PC-3 (cell line): ENCODE data around the gene OR8B8. TPM values are rescaled to one million over a fixed set of nuclear protein-coding genes. Genes with fewer than 3 reads are reported as not detected.

Experiments
- ATAC-seq: fragments of 200-7000 bp; cut with Tn5 transposase; 2 replicates; pipeline ENCODE4 v1.9.1; 2020; ENCODE audit warnings: mild to moderate bottlenecking, moderate library complexity
- BruUV-seq: library from RNA; stranded (reverse); fragments of 400-500 nt; replicated peaks from 2 replicates; lab custom pipeline; 2021; lab: Mats Ljungman, UMichigan
- CTCF ChIA-PET: fragments of 300-600 bp; sonication (Branson Sonifier 250); formaldehyde crosslinking; loops from one replicate; lab custom pipeline; 2022; ENCODE audit warnings: antibody characterized with exemption; lab: Charles Lee
- POLR2A ChIA-PET: fragments of 300-600 bp; sonication (Branson Sonifier 250); formaldehyde crosslinking; loops from one replicate; lab custom pipeline; 2022; ENCODE audit warnings: antibody characterized with exemption; ENCODE audit not compliant: unreplicated experiment; lab: Charles Lee
- DNase-seq: peaks from one replicate; pipeline ENCODE4 v3.0.0-alpha.2; 2015
- H2AFZ ChIP-seq: fragments of 300-600 bp; sonication (generic); 2 replicates; pipeline ENCODE4 v1.6.0; 2016; ENCODE audit warnings: antibody characterized with exemption, low read length
- H3F3A ChIP-seq: fragments of 300-600 bp; sonication (generic); one replicate; pipeline ENCODE4 v1.6.0; 2017; ENCODE audit warnings: antibody characterized with exemption, low read length, control low read depth, mild to moderate bottlenecking; ENCODE audit not compliant: unreplicated experiment
- H3K27ac ChIP-seq: fragments of 300-600 bp; sonication (generic); 2 replicates; pipeline ENCODE4 v1.5.1; 2016; ENCODE audit warnings: mild to moderate bottlenecking, low read length
- H3K27me3 ChIP-seq: fragments of 300-600 bp; sonication (generic); 2 replicates; pipeline ENCODE4 v1.6.1; 2016; ENCODE audit warnings: low read length, mixed read lengths
- H3K36me3 ChIP-seq: fragments of 300-600 bp; sonication (generic); 2 replicates; pipeline ENCODE4 v1.6.1; 2016; ENCODE audit warnings: low read depth, mixed run types, low read length, mixed read lengths
- H3K4me1 ChIP-seq: fragments of 300-600 bp; sonication (generic); 2 replicates; pipeline ENCODE4 v1.5.1; 2016; ENCODE audit warnings: low read length; ENCODE audit not compliant: insufficient read depth
- H3K4me2 ChIP-seq: fragments of 300-600 bp; sonication (generic); 2 replicates; pipeline ENCODE4 v1.6.0; 2016; ENCODE audit warnings: low read length
- H3K4me3 ChIP-seq: fragments of 300-600 bp; sonication (generic); 2 replicates; pipeline ENCODE4 v1.5.1; 2016; ENCODE audit warnings: mild to moderate bottlenecking, low read length, mixed read lengths
- H3K79me2 ChIP-seq: fragments of 300-600 bp; sonication (generic); 2 replicates; pipeline ENCODE4 v1.6.1; 2017; ENCODE audit warnings: low read length, mixed read lengths
- H3K9ac ChIP-seq: fragments of 300-600 bp; sonication (generic); 2 replicates; pipeline ENCODE4 v1.6.0; 2016; ENCODE audit warnings: mild to moderate bottlenecking, low read length
- H3K9me2 ChIP-seq: fragments of 300-600 bp; sonication (generic); replicated peaks from 2 replicates; pipeline ENCODE4 v1.6.1; 2016; ENCODE audit warnings: mixed run types, low read length, mixed read lengths
- H3K9me3 ChIP-seq: fragments of 300-600 bp; sonication (generic); 2 replicates; pipeline ENCODE4 v1.6.1; 2016; ENCODE audit warnings: low read length, mixed read lengths
- H4K20me1 ChIP-seq: fragments of 300-600 bp; sonication (generic); 2 replicates; pipeline ENCODE4 v1.6.1; 2016; ENCODE audit warnings: low read length, mixed read lengths
- CTCF ChIP-seq: fragments of 300-600 bp; sonication (generic); conservative IDR thresholded peaks from 2 replicates; pipeline ENCODE4 v1.5.1; 2017; ENCODE audit warnings: antibody characterized with exemption, low read depth, mild to moderate bottlenecking, low read length
- EZH2 ChIP-seq: fragments of 300-600 bp; sonication (generic); IDR thresholded peaks from one replicate; pipeline ENCODE4 v1.6.1; 2017; ENCODE audit warnings: antibody characterized with exemption, mild to moderate bottlenecking, low read length; ENCODE audit not compliant: unreplicated experiment
- EZH2phosphoT487 ChIP-seq: fragments of 300-600 bp; sonication (generic); IDR thresholded peaks from 2 replicates; pipeline ENCODE4 v1.6.1; 2018; ENCODE audit warnings: mild to moderate bottlenecking, antibody characterized with exemption, low read length, borderline replicate concordance
- intact Hi-C: fragments of 100-400 bp; cut with micrococcal nuclease; formaldehyde crosslinking; loops from 2 replicates; pipeline ENCODE4 v1.9.0; 2023
- total RNA-seq: library from RNA; depleted of rRNA; stranded (reverse); fragments of >200 nt; gene quantifications from 2 replicates; pipeline ENCODE4 v1.2.3, GENCODE V29; 2014

Gene OR8B8
- total RNA-seq, 1 experiment from 2014 or later: not detected

GRCh38 chr11:124467381-124467927 is 22.0 kb upstream of the OR8B8 start:
- Histone ChIP-seq H3K4me1 (no peaks in the 10 kb centered on the region), H3K36me3 (no peaks in the 10 kb centered on the region), H3K27ac (no peak overlapping the region), H3K4me3 (no peak overlapping the region), H3K79me2 (no peaks in the 10 kb centered on the region), H3K27me3 (peaks cover 82% of the 10 kb centered on the region), H3K9me3 (no peaks in the 10 kb centered on the region), H2AFZ (no peak overlapping the region), H3F3A (no peaks in the 10 kb centered on the region), H4K20me1 (no peaks in the 10 kb centered on the region), H3K9ac (no peak overlapping the region), H3K9me2 (no peaks in the 10 kb centered on the region), H3K4me2 (no peak overlapping the region)
- CTCF ChIA-PET: no interaction called here
- TF ChIP-seq EZH2phosphoT487 (no peak), EZH2 (no peak), CTCF (no peak)
- ATAC-seq: no peak
- intact Hi-C loops: no loop called here
- no TSS peak for BruUV-seq
- DNase-seq: no peak
- POLR2A ChIA-PET: no interaction called here

- no peak overlapping the region for H2AFZ ChIP-seq
- H3K36me3 ChIP-seq: no peaks in the 10 kb centered on the region
- H3K4me3 ChIP-seq: no peak overlapping the region
- H3K9me3 ChIP-seq: no peaks in the 10 kb centered on the region
- POLR2A ChIA-PET: no interaction called here
- H3K79me2 ChIP-seq: no peaks in the 10 kb centered on the region
- TF ChIP-seq EZH2 (no peak), CTCF (no peak), EZH2phosphoT487 (no peak)
- H4K20me1 ChIP-seq: no peaks in the 10 kb centered on the region
- peaks cover 80% of the 10 kb centered on the region for H3K27me3 ChIP-seq
- no peak overlapping the region for H3K27ac ChIP-seq
- H3K4me1 ChIP-seq: no peaks in the 10 kb centered on the region
- ATAC-seq (no peak), DNase-seq (no peak)
- no peaks in the 10 kb centered on the region for H3K9me2 ChIP-seq
- CTCF ChIA-PET: no interaction called here
- H3K4me2 ChIP-seq: no peak overlapping the region
- no TSS peak for BruUV-seq
- no peaks in the 10 kb centered on the region for H3F3A ChIP-seq
- H3K9ac ChIP-seq: no peak overlapping the region
- intact Hi-C loops: no loop called here
These were observed 19.9 kb upstream of the OR8B8 start for GRCh38 chr11:124465368-124465767.

- Histone ChIP-seq H3K9me3 (no peaks in the 10 kb centered on the region), H3K27ac (no peak overlapping the region), H3K36me3 (no peaks in the 10 kb centered on the region), H2AFZ (no peak overlapping the region), H3F3A (no peaks in the 10 kb centered on the region), H3K9ac (no peak overlapping the region), H4K20me1 (no peaks in the 10 kb centered on the region), H3K27me3 (peaks cover 78% of the 10 kb centered on the region), H3K9me2 (no peaks in the 10 kb centered on the region), H3K4me1 (no peaks in the 10 kb centered on the region), H3K79me2 (no peaks in the 10 kb centered on the region), H3K4me3 (no peak overlapping the region), H3K4me2 (no peak overlapping the region)
- POLR2A ChIA-PET: no interaction called here
- DNase-seq (no peak), ATAC-seq (no peak)
- TF ChIP-seq EZH2phosphoT487: no peak
- no peak for TF ChIP-seq EZH2
- TF ChIP-seq CTCF: no peak
- no TSS peak for BruUV-seq
- CTCF ChIA-PET: no interaction called here
- intact Hi-C loops: no loop called here
These were observed 18.5 kb upstream of the OR8B8 start for GRCh38 chr11:124463990-124464389.
